ENCODE data around the gene CNMD. TPM values are rescaled to one million over a fixed set of nuclear protein-coding genes. Genes with fewer than 3 reads are reported as not detected.
"Not testable (repeated sequence)": the region's sequence is repeated elsewhere in the genome, so short reads cannot be mapped to it uniquely, and the experiment has no call there.

Gene CNMD
- polyA plus RNA-seq, 12 donors, result 0.43 to 1.5 (median 1.2) TPM; not detected in 2

- no peak for DNase-seq
Measured at GRCh38 chr13:52686376-52686775, 53.2 kb downstream of the CNMD start.

GRCh38 chr13:52685806-52686205 lies 53.8 kb downstream of the CNMD start:
- DNase-seq, result not testable (repeated sequence)

GRCh38 chr13:52677823-52678222 lies 61.8 kb downstream of the CNMD start:
- DNase-seq, result no peak

DNA sequence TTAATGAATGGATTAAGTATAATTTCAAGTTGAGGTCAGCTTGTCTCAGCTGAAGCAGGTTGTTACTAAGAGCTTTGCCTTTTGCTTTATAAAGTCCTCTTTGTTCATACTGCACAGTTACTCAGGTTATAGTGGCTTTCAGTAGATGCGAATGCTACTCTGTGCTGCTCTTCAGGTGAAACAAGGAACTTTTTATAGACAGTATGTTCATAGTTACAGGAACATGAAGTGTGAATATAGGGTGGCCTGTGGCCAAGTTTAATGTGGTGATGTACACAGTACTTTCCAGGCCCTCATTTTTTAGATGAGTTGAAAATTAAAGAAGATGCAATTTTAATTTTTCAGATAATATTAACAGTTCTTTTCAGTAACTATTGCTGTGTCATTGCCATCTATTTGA lies 66.2 kb downstream of the CNMD start:
- no peak for DNase-seq

DNA sequence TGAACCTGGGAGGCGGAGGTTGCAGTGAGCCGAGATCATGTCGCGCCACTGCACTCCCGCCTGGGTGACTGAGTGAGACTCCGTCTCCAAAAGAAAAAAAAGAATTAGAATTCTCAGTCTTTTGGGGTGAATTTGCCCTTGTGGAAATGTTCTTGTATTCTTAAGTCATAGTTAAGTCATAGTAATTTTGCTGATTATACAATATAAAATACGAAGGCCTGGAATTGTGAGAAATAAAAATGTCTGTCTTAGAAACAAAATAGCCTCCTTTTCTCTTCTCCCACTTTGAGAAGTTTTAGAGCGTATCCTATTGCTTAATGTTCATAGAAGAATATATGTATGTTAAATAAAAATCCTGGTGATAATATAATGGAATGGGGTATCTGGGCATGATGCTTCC lies 68.9 kb downstream of the CNMD start:
- DNase-seq, result no peak

DNA sequence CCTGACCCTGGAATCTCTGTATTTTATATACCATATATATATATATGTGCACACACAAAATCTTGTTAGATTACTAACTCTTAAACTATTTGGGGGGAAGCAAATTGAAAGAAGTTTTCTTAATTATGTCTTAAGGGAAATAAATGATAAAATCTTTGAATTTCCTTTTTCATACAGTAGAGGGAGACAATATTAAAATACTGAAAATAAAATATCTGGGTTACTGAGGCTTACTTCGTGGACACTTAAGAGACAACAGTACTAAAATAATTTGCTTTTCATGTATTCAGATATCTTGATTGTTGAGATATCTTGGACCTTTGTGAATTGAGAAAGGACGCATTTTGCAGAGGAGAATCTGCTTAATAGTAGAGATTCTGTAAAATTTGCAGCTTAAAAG lies 69.9 kb downstream of the CNMD start:
- DNase-seq, result no peak

DNA sequence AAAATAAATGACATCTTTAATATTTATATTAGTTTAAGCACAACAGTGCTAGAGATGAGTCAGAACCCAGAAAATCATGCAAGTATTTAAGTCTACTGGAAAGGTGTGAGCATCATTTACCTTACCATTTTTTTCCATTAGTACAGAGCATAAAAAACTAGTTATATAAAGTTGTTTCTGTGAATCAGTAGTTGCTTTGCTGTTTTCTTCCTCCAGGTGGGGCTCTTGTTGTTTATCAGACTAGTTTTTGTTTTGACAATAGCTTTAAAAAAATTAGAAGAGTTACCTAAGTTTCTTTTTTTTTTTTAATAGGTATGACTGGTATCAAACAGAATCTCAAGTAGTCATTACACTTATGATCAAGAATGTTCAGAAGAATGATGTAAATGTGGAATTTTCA lies 74.3 kb downstream of the CNMD start:
- DNase-seq, result no peak

- no peak for DNase-seq
Measured at GRCh38 chr13:52664272-52664671, 75.3 kb downstream of the CNMD start.

GRCh38 chr13:52659340-52659739 lies 80.3 kb downstream of the CNMD start:
- no peak for DNase-seq

Other genes starting within 250 kb of the CNMD start
- 100 to 1,000 TPM in 1 of 12 donors, 10 to 100 TPM in 7, 1 to 10 TPM in 3, not detected in 1; 8.4 to 236 (median 11.3) TPM for gene HNRNPA1L2, start 97.4 kb downstream of the CNMD start, polyA plus RNA-seq (ENCODE audit: insufficient read length in 12 of 12)
- gene SUGT1, start 87.0 kb downstream of the CNMD start, polyA plus RNA-seq (ENCODE audit: insufficient read length in 12 of 12), result 10 to 100 TPM in 11 of 12 donors, not detected in 1; 39.4 to 47.8 (median 41.4) TPM
- gene PCDH8, start 108.8 kb upstream of the CNMD start, polyA plus RNA-seq (ENCODE audit: insufficient read length in 12 of 12), result 1 to 10 TPM in 2 of 12 donors, under 1 TPM in 8, not detected in 2; 0.19 to 1.5 (median 0.58) TPM

Data from muscle of arm (tissue), 12 donors.